CD4-positive, alpha-beta T cell treated with Interleukin-6 for 4 hours (primary cell): ENCODE measurements around the gene MAST4.
"Not testable (repeated sequence)": the region's sequence is repeated elsewhere in the genome, so short reads cannot be mapped to it uniquely, and the experiment has no call there.

ENCODE experiments used
- DNase-seq: peaks from one replicate; pipeline ENCODE4 v3.0.0-alpha.2; 2020; ENCODE audit warnings: mixed read lengths

MAST4 gene

DNA sequence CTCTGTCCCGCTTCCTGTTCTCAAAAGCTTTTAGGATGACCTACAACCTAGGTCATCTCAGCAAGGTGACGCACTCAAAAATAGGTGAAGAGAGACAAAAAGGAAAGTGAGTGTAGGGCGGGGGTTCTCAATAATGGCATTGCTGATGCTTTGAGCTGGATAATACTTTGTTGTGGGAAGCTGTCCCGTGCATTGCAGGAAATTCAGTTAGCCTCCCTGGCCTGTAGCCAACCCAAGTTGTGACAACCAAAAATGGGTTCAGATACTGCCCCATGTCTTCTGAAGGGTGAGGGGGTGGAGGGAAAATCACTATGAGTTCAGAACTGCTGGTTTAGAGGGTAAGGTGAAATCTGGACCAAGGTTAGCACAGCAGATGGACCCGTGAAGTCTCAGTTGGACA, 151.4 kb downstream of the MAST4 start:
- no peak for DNase-seq

DNA sequence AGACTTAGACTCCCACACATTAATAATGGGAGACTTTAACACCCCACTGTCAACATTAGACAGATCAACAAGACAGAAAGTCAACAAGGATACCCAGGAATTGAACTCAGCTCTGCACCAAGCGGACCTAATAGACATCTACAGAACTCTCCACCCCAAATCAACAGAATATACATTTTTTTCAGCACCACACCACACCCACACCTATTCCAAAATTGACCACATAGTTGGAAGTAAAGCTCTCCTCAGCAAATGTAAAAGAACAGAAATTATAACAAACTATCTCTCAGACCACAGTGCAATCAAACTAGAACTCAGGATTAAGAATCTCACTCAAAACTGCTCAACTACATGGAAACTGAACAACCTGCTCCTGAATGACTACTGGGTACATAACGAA, 156.5 kb downstream of the MAST4 start:
- DNase-seq: not testable (repeated sequence)

DNA sequence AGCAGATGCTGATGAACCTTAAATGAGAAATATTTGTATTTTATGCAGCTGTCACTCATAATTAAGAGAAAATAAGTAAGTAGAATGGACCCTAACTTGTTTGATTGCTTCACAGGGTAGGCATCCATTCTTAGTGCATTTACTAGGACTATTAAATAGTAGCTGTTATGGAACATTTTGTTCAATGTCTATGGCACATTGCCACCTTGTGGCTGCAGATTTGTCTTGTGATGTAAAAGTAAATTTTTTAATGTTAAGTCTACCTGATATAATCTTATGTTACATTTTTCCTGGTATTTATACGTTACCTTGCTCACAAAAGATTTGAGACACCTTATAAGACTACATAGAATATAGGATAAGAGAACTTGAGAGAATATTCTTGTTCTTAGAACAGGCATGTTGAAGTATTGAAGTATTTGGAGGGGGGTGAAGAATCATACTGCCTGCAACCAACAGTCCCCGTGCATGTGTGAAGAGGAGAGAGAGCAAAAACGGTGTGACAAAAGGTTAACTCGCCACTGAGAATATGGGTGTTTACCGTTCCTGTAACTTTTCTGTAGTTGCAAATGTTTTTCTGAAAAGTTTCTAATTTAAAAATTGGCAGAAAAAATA, 161.1 kb downstream of the MAST4 start:
- DNase-seq: peak; percentile 27

DNA sequence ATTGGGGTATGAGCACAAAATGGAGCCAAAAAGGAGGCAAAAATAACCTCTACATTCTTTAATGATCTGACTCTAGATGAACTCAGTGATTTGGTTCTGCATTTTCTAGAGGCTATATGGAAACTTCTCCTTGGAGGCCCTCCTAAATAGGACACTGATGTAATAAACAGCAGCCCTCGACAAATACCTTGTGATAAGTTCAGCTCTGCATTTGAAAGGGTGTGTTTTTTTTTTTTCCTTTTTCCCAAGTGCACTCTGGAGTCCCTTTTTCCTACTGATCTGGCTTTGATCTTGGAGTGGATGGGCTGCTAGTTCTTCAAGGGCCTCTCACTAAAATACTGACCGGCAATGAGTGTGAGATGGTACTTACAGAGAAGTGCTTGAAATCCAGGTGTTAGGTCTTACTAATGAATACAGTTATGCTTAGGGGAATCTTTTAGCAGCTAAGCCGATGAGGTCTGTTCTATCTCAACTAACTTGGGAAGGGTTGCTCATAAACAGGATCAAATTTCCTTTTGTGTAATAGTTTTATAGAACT, 161.7 kb downstream of the MAST4 start:
- DNase-seq: no peak

DNA sequence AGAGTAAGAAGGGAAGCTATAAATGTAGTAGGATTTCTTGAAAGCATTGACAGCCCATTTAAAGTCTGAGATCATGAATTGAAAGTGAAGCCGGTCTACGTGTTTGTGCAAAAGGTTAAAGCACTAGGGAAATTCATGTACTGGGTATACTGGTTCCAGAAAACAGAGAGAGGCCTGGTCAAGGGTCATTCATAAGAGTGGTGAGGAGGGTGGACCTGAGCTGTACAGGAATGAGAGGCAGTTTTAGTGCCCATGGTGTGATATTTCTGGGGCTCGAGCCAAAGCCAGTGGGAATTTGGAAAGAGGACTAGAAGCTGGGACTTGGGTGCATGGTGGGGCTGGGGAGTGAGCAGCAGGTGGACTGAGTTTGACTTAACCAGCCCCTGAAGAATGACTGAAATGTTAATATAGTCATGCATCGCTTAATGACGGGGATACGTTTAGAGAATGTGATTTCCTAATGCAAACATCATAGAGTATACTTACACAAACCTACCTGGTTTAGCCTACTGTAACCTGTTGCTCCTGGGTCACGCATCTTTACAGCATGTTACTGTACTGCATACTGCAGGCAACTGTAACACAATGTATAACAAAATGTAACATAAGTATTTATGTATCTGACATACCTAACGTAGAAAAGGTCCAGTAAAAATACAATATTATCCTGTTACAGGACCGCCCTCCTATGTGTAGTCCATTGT, 173.0 kb downstream of the MAST4 start:
- DNase-seq: no peak

DNA sequence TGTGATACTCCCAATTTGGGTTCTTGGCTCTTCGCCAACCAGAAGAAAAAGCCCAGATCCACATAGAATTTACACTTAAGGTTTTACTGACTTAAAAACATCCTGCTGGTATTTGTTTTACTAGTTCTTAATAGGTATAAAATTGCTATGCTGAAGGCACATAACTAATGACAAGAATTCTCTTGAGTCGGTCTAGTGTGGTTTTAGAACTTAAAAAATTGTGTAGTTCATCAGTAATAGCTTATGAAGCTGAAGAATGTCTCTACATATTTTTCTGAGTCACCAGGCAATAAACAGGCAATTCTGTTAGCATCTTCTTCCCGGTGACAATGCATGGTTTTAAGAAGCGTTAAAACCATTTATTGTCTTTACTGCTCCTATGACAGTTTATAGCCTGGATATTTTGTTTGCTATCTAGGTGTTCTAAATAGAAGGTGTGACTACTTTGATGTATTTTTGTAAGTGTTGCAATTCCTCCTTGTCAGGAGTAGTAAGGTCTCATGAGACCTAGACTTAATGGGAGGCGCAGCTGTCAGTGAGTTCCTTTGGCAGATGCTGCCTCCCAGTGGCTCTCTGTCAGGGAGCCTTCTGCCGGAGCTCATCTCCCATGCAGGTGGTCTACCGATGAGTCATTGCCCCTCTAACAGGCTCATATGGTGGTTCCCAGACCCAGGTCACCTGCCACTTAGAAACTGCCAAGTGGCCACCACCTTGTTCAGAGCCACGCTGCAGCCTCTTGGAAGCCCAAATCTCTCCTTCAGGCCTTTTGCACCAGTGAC, 173.8 kb downstream of the MAST4 start:
- DNase-seq: no peak

DNA sequence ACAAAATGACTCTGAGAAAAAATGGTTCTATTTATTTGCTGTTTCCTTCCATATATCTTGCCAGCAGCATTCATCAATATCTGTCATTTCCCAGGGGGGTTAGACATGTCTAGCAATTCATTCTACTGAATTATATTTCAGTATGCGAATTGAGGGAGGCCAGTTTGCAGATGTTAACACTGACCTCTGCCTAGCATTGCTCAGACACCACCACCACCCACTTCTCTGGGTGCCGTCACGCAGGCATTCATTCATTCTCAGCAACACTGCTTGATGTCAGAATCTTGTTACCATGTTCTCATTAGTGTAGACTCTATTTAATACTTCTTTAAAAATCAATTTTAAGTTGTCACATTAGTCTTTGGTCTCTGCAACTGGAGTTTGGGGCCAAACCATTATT, 181.7 kb downstream of the MAST4 start:
- no peak for DNase-seq

DNA sequence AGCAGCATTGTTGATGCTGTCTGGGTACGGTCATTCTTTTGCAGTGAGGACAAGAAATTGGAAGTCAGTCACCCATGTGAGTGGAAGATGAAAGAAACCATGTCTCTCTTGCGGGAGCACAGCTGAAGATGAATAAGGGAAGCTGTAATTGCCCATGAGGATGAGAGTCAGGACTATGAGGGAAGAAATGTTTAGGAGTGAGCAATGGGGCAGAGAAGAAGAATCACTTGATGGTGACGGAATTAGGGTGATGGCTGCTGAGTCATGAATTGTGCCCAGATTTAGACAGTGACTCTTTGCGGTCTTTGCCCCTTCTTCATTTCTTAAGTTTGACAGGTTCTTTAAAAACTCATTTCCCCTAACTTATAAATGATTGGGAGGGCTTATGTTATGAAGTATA, 183.3 kb downstream of the MAST4 start:
- DNase-seq: no peak

DNA sequence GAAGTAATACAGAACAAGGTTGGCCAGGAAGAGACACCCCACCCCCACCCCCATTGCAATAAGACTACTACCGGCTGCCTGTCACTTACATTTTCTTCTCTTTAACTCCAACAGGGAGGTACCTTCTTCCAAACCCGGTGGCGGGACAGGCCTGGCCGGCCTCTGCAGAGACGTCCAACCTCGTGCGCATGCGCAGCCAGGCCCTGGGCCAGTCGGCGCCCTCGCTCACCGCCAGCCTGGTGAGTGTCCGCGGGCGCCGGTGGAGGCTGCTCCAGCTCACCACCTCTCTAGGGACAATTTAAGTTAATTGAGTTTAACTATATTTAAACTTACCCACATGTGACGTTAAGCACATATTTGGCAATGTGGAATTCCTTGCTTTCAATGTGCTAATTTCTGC, 192.4 kb downstream of the MAST4 start:
- DNase-seq: no peak

DNA sequence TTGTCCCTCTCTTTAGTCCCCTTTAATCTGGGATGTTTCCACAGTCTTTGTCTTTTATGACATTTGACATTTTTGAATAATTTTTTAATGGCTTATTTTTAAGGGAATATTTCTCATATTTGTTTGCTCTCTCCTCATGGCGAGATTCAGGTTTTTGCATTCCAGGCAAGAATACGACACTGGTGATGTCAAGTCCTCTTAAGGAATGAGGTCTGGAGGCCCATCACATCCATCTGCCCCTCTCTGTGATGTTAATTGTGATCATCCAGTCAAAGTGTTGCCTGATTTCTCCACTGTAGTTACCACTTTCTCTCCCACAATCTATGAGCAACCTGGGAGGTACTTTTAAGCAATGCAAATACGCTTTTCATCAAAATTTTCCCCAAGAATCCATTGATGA, 193.2 kb downstream of the MAST4 start:
- no peak for DNase-seq

DNA sequence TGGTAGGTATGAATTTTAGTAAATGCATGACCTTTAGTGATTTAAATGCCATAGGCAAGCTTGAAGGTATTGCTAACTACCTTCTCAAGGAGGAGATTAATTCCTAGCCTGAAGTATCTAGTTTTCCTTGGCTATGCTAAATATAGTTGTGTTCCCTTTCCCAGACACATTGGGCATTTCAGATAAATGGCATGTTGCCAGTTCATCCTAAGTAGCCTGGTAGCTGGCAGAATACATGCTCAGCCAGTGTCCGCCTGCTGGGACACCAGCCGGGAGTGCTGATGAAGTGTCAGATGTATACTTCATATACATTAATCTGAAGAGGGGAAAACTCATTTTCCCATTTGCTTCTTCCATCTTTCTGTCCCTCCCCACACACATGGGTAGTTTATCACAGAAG, 196.9 kb downstream of the MAST4 start:
- no peak for DNase-seq

DNA sequence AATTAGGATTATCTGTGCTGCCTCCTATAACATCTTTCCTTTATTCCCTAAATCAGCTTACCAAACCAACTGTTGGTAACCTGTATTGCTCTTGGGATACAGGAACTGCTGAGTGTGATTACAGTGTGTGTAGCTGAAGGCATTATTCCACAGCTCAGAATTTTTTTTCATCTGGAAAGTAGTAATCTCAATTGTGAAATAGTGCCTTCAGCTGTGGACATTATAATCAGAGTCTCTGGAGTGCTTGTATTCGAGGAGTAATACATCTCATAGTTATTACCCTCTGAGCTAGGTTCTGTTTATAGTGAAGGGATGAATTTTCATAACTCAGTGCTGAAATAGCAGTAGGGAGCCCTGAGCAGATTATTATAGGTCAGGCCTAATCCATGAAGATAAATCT, 199.5 kb downstream of the MAST4 start:
- no peak for DNase-seq

DNA sequence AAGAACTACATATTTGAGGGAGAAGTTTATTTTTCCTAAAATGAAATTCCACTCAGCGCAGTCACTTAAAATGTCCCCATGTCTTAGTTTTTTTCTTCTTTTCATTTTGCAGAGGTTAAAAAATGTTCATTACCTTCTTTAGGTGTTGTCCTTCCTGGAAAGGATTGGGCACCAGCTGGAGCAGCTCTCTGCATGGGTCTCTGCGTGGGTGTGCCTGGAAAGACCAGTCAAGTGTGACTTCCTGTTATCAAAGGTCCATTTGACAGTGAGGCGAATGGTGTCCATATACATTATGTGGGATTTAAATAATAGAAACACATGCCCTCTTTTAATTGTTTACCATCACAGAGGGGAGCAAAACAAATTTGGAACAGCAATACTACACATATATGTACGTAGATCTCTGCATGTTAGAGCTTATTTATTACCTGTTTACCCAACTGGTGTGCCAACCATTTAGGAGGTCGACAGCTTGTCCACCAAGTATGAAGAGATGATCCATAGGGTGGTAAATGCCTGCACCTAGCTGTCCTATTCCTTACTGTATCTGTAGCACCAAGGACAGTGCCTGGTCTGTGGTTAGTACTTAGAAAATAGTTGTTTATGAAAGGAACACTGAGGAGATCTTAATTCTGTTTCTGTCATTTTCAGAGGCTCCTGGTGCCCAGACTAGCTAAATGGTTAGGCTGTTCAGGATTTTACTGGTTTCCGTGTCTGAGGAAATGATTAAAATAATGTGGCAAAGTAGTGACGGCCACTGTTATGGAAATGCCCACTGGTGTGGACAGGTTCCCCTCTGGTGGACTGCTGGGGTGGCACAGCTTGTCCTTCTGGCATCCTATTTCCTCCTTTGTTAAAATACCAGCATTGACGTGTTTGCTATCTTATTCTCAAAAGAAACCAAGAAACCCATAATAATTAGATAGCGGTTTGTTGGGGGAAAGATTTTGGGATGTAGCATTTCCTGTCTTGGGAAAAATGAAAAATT, 200.4 kb downstream of the MAST4 start:
- no peak for DNase-seq

DNA sequence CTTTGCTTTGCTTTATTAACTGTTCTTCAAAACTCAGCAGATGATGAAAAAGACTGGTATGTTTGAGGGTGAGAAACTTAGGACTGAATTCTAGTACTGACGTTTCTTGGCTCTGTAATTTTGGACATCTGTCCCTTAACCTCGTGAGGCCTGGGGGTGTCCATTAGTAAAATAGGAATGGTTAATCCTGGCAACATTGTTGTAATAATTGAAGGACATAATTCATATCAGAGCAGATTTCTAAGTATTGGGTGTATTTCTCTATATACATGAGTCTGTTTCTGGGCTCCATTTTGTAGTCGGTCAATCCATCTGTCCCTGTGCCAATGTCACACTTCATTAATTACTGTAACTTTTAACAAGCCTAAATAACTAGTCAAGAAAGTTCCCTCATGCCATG, 206.7 kb downstream of the MAST4 start:
- no peak for DNase-seq

DNA sequence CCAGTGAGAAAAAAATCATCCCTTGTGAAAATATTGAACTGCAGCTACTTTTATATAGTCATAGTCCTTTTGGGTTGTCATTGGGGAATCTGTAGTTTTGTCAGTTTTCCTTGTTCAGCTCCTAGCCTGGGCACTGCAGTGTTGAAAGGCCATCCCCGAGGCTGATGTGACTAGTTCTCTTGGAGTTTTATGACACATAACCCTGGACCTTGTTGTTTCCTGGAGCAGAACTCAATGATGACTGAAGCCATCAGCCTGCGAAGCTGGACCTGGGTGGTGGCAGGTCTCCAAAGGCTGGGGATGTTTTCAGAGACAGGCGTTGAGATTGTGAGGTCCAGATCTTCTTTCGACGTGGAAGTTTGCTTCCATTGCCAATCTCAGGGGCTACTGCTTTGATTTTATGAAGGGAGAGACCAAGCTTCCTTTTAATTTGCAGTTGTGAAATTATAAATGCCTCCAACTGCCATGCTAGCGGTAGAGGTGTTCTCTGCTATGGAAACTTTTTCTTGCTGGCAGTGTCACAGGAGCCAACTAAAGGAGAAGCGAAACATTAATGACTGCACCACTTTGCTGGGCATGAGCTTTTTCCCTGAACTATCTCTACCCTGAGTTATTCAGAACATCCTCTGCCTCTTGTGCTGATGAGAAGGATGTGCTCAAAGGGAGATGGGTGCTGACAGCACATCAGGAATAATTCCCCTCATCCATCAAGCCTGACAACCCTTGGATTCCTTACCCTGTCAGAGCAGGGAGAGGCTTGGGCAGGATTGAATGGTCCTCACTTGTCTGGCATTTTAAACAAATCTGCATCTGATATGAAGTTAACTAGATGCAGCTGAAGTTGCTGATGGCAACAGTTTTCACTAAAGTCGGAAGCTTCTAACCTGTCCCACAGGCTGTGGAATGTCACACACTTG, 209.6 kb downstream of the MAST4 start:
- DNase-seq: no peak

DNA sequence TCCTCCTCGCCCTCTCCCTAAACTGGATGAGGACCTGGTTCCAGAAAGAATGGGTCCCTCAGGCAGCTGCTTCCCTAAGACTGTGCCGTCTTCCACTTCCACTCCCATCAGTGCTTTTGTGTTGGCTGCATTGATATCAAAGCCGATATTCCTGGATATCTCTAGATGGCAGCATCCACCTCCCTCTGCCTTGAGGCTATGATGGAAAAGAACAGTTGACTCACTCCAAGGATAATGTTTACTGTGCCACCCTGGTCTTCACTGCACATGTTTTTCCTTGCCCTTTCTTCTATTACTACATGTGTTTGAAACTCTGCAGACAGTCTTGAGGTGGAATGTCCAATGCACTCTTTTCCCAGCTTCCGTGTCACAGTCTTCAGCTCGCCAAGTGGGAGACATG, 211.6 kb downstream of the MAST4 start:
- no peak for DNase-seq

DNA sequence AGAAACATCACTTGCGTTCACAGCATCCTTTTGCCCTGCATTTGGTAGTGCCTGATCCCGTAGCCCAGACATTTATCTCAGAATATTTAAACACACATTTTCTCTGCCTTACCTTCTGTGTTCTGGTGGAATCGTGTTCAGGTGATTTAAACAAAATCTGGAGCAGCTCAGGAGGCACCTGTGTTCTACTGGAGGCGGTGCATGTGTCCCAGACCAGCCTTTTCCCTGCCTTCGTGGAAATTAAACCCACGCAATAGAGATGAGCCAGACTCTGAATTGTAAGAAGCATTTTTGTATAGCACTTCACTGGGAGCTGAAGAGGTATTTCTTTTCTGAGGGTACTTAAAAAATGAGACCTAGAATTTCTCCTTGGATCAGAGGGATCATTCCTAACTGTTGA, 212.5 kb downstream of the MAST4 start:
- DNase-seq: no peak

DNA sequence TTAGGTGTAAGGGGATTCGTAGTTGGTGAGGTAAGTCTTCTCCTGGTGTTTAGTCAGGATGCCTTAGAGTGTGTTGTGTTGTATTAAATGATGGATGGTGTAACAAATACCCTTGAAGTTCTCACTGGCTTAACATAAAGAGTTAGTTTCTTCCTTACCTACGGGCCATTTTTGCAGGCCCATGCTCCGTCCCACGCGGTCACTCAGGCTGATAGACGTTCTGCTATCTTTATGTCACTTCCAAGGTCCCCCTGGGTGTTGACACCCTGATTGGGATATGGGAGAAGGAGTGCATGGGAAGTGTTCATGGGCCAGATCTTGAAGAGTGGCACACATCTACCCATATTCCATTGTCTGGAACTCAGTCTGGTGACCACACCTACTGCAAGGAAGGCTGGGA, 214.0 kb downstream of the MAST4 start:
- no peak for DNase-seq

DNA sequence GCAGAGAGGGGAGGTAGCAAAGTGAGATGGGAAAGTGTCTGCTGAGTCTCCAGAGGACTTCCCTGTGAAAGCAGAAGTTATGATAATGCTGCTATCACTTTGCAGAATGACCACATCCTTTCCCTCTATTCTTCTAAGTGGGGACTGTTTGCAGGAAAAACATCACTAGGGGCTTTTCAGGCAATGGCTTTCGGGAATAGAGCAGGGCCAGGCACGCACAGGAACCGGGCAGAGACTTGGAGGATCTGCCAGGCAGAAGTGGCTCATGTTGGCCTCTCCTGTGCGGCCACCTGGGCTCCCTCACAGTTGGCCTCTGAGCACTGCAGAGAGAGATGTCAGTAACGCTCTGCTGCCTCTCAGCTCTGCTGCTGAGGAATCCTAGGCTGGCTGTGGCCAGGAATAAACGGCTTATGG, 214.7 kb downstream of the MAST4 start:
- no peak for DNase-seq

DNA sequence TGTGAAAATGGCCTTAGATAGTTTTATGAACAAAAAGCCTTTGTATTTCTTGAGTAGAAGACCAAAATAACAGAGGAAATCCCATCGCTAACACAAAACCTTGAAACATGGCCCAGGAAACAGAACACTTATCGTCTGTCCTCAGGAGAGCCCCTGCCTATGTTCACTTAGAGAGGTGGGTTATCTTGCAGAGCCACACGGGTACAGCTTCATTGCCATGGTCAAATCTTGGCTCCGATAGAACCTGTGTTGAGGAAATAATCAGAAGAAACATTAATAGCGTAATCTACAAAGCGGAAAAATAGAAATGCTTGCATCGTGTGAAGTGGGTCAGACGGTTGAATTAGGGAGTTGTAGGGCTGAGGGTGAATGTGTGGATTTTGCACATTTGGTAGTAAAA, 216.1 kb downstream of the MAST4 start:
- DNase-seq: no peak

DNA sequence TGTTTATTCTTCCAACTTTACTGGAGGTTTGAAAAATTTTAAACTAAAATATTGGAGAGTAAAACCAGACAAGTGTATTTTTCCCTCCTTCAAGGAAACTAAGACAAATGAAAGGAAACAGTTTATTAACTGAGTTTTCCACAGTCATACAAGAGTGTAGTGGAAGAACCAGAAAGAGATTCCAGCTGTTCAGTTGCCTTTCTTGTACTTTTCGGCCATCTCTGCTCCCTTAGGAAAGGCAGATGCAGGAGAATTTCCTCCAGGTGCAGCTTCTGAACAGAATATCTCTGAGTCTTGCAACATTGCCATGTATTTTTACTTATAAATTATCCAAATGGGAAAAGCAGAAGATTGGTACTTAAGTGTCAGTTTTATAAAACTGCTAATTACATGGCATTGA, 217.1 kb downstream of the MAST4 start:
- no peak for DNase-seq
